DOHH2 (cell line): ENCODE results near the gene FRMD3.

ENCODE experiments used
- H3F3A ChIP-seq: fragments of 200-600 bp; sonication (generic), shearing (Covaris generic); 2 replicates; pipeline ENCODE4 v1.6.0; 2016; ENCODE audit warnings: antibody characterized with exemption, mild to moderate bottlenecking; ENCODE audit not compliant: control insufficient read depth, insufficient read depth
- H3K27ac ChIP-seq: fragments of 200-600 bp; sonication (generic); 2 replicates; pipeline ENCODE4 v1.5.1; 2014; ENCODE audit warnings: low read depth, mild to moderate bottlenecking, low read length, moderate library complexity
- H3K27me3 ChIP-seq: fragments of 200-600 bp; sonication (generic); 2 replicates; pipeline ENCODE4 v1.6.1; 2014; ENCODE audit warnings: mild to moderate bottlenecking, low read length, mixed read lengths; ENCODE audit not compliant: control insufficient read depth
- H3K36me3 ChIP-seq: fragments of 200-600 bp; sonication (generic); 2 replicates; pipeline ENCODE4 v1.6.1; 2014; ENCODE audit warnings: mild to moderate bottlenecking, low read length, moderate library complexity, mixed read lengths; ENCODE audit not compliant: control insufficient read depth
- H3K4me1 ChIP-seq: fragments of 200-600 bp; sonication (generic); 2 replicates; pipeline ENCODE4 v1.6.1; 2014; ENCODE audit warnings: mild to moderate bottlenecking, low read length, mixed read lengths; ENCODE audit not compliant: control insufficient read depth
- H3K4me2 ChIP-seq: fragments of 200-600 bp; sonication (generic); 2 replicates; pipeline ENCODE4 v1.6.0; 2014; ENCODE audit warnings: mild to moderate bottlenecking, low read length, moderate library complexity
- H3K4me3 ChIP-seq: fragments of 200-600 bp; sonication (generic); 2 replicates; pipeline ENCODE4 v1.5.1; 2014; ENCODE audit warnings: mild to moderate bottlenecking, low read length, mixed read lengths
- H3K79me2 ChIP-seq: fragments of 200-600 bp; sonication (generic); 2 replicates; pipeline ENCODE4 v1.6.1; 2014; ENCODE audit warnings: mild to moderate bottlenecking, low read length, mixed read lengths; ENCODE audit not compliant: control insufficient read depth
- H3K9me2 ChIP-seq: fragments of 200-600 bp; sonication (generic); replicated peaks from 2 replicates; pipeline ENCODE4 v1.6.1; 2014; ENCODE audit warnings: mild to moderate bottlenecking, low read length, mixed read lengths; ENCODE audit not compliant: control insufficient read depth
- H3K9me3 ChIP-seq: fragments of 200-600 bp; sonication (generic); 2 replicates; pipeline ENCODE4 v1.6.1; 2014; ENCODE audit warnings: antibody characterized with exemption, low read length, mixed read lengths; ENCODE audit not compliant: control insufficient read depth, insufficient read depth
- H4K20me1 ChIP-seq: fragments of 200-600 bp; sonication (generic); 2 replicates; pipeline ENCODE4 v1.6.0; 2014; ENCODE audit warnings: low read depth, mild to moderate bottlenecking, antibody characterized with exemption, low read length, moderate library complexity; ENCODE audit not compliant: control insufficient read depth, insufficient read depth
- EZH2phosphoT487 ChIP-seq: fragments of 200-600 bp; sonication (generic); IDR thresholded peaks from 2 replicates; pipeline ENCODE4 v1.6.1; 2017; ENCODE audit warnings: borderline replicate concordance, mild to moderate bottlenecking, antibody characterized with exemption, low read length, moderate library complexity, mixed read lengths
- TF ChIP-seq, protein P1 (sequence below): fragments of 200-600 bp; sonication (generic); IDR thresholded peaks from one replicate; pipeline ENCODE4 v1.5.1; 2014; ENCODE audit warnings: antibody characterized with exemption, mild to moderate bottlenecking, low read depth, low read length; ENCODE audit not compliant: poor library complexity, severe bottlenecking

FRMD3 gene

DNA sequence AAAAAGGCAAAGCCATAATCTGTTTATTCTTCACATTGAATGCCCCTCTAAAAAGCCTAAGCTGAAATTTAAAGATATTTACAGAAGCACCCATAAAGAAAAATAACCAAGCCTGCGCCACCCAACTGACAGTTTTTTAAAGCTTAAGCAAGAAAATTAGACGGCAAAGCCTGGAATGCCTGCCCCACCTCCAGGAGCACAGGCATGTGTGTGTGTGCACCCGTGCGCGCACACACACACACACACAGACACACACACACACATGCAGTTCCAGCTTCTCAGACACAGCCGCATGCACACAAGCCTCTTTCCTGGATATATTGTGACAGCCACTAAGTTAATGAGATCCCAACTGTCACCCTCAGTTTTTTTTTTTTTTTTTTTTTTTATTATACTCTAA, 88.2 kb downstream of the FRMD3 start:
- no peak overlapping the region for H3K27ac ChIP-seq
- H3F3A ChIP-seq, result no peaks in the 10 kb centered on the region
- no peaks in the 10 kb centered on the region for H3K27me3 ChIP-seq

GRCh38 chr9:83449166-83449565, 89.0 kb downstream of the FRMD3 start:
- no peaks in the 10 kb centered on the region for H3K27me3 ChIP-seq
- no peak for TF ChIP-seq EZH2phosphoT487
- TF ChIP-seq, protein P1, sequence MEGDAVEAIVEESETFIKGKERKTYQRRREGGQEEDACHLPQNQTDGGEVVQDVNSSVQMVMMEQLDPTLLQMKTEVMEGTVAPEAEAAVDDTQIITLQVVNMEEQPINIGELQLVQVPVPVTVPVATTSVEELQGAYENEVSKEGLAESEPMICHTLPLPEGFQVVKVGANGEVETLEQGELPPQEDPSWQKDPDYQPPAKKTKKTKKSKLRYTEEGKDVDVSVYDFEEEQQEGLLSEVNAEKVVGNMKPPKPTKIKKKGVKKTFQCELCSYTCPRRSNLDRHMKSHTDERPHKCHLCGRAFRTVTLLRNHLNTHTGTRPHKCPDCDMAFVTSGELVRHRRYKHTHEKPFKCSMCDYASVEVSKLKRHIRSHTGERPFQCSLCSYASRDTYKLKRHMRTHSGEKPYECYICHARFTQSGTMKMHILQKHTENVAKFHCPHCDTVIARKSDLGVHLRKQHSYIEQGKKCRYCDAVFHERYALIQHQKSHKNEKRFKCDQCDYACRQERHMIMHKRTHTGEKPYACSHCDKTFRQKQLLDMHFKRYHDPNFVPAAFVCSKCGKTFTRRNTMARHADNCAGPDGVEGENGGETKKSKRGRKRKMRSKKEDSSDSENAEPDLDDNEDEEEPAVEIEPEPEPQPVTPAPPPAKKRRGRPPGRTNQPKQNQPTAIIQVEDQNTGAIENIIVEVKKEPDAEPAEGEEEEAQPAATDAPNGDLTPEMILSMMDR, result no peak
- no peaks in the 10 kb centered on the region for H4K20me1 ChIP-seq
- no peak overlapping the region for H3K27ac ChIP-seq
- H3K9me2 ChIP-seq, result no peaks in the 10 kb centered on the region
- H3K4me3 ChIP-seq, result no peak overlapping the region
- no peak overlapping the region for H3K4me2 ChIP-seq
- H3K4me1 ChIP-seq, result no peaks in the 10 kb centered on the region
- no peaks in the 10 kb centered on the region for H3F3A ChIP-seq
- no peaks in the 10 kb centered on the region for H3K36me3 ChIP-seq
- no peaks in the 10 kb centered on the region for H3K9me3 ChIP-seq
- H3K79me2 ChIP-seq, result no peaks in the 10 kb centered on the region

More for the DNA sequence above, 88.2 kb downstream of the FRMD3 start:
- Histone ChIP-seq H3K36me3 (no peaks in the 10 kb centered on the region), H3K4me3 (no peak overlapping the region), H3K79me2 (no peaks in the 10 kb centered on the region), H3K4me1 (no peaks in the 10 kb centered on the region), H3K9me2 (no peaks in the 10 kb centered on the region), H3K9me3 (no peaks in the 10 kb centered on the region), H3K4me2 (no peak overlapping the region), H4K20me1 (no peaks in the 10 kb centered on the region)
- no peak for TF ChIP-seq EZH2phosphoT487
- TF ChIP-seq, protein P1, result no peak

- no peak overlapping the region for H3K4me2 ChIP-seq
- H3K27ac ChIP-seq, result no peak overlapping the region
- no peaks in the 10 kb centered on the region for H3K27me3 ChIP-seq
- H3F3A ChIP-seq, result no peaks in the 10 kb centered on the region
- H3K36me3 ChIP-seq, result no peaks in the 10 kb centered on the region
- H3K4me3 ChIP-seq, result no peak overlapping the region
- H3K4me1 ChIP-seq, result no peaks in the 10 kb centered on the region
- no peaks in the 10 kb centered on the region for H3K9me3 ChIP-seq
- H3K79me2 ChIP-seq, result no peaks in the 10 kb centered on the region
- H4K20me1 ChIP-seq, result no peaks in the 10 kb centered on the region
- H3K9me2 ChIP-seq, result no peaks in the 10 kb centered on the region
- no peak for TF ChIP-seq EZH2phosphoT487
- TF ChIP-seq, protein P1, result no peak
Measured at GRCh38 chr9:83448626-83449025, 89.6 kb downstream of the FRMD3 start.

GRCh38 chr9:83447351-83447750, 90.8 kb downstream of the FRMD3 start:
- H3F3A ChIP-seq, result no peaks in the 10 kb centered on the region
- TF ChIP-seq EZH2phosphoT487, result no peak
- TF ChIP-seq, protein P1, result no peak
- no peak overlapping the region for H3K4me3 ChIP-seq
- no peaks in the 10 kb centered on the region for H3K27me3 ChIP-seq
- no peaks in the 10 kb centered on the region for H4K20me1 ChIP-seq
- no peak overlapping the region for H3K4me2 ChIP-seq
- H3K9me3 ChIP-seq, result no peaks in the 10 kb centered on the region
- no peaks in the 10 kb centered on the region for H3K36me3 ChIP-seq
- no peak overlapping the region for H3K27ac ChIP-seq
- no peaks in the 10 kb centered on the region for H3K9me2 ChIP-seq
- H3K79me2 ChIP-seq, result no peaks in the 10 kb centered on the region
- no peaks in the 10 kb centered on the region for H3K4me1 ChIP-seq
